Activated CD4-positive, alpha-beta memory T cell treated with anti-CD3 and anti-CD28 coated beads for 36 hours (primary cell): ENCODE data around the gene ATP6V0E1. TPM values are rescaled to one million over a fixed set of nuclear protein-coding genes. Genes with fewer than 3 reads are reported as not detected.

ENCODE experiments used
- CTCF ChIA-PET: fragments of 350-600 bp; sonication (Branson Sonifier 250); formaldehyde crosslinking; loops from one replicate; lab custom pipeline; 2021; ENCODE audit warnings: antibody characterized with exemption, inconsistent platforms; lab: Charles Lee
- POLR2A ChIA-PET: fragments of 350-600 bp; sonication (Branson Sonifier 250); formaldehyde crosslinking; loops from one replicate; lab custom pipeline; 2021; ENCODE audit warnings: antibody characterized with exemption; lab: Charles Lee
- DNase-seq: peaks from one replicate; pipeline ENCODE4 v3.0.0-alpha.2; 2020
- H3K27ac Mint-ChIP-seq: one replicate; pipeline ENCODE4 v1.8.0; 2021; ENCODE audit warnings: mixed read lengths
- H3K27me3 Mint-ChIP-seq: one replicate; pipeline ENCODE4 v1.8.0; 2021; ENCODE audit warnings: mixed read lengths
- H3K36me3 Mint-ChIP-seq: one replicate; pipeline ENCODE4 v1.8.0; 2021; ENCODE audit warnings: mixed read lengths
- H3K4me1 Mint-ChIP-seq: one replicate; pipeline ENCODE4 v1.8.0; 2021; ENCODE audit warnings: low read depth, mixed read lengths
- H3K4me3 Mint-ChIP-seq: one replicate; pipeline ENCODE4 v1.8.0; 2021; ENCODE audit warnings: mild to moderate bottlenecking, mixed read lengths
- H3K9me3 Mint-ChIP-seq: one replicate; pipeline ENCODE4 v1.8.0; 2021; ENCODE audit warnings: mixed read lengths
- intact Hi-C: fragments of 100-400 bp; cut with micrococcal nuclease; formaldehyde crosslinking; loops from one replicate; pipeline ENCODE4 v1.15.1; 2023
- total RNA-seq, 2 experiments: library from RNA; stranded (reverse); gene quantifications; one replicate each; pipeline ENCODE4 v1.2.3, GENCODE V29; 2021

ATP6V0E1 gene
- 100 to 1,000 TPM; 116 to 121 TPM for total RNA-seq

DNA sequence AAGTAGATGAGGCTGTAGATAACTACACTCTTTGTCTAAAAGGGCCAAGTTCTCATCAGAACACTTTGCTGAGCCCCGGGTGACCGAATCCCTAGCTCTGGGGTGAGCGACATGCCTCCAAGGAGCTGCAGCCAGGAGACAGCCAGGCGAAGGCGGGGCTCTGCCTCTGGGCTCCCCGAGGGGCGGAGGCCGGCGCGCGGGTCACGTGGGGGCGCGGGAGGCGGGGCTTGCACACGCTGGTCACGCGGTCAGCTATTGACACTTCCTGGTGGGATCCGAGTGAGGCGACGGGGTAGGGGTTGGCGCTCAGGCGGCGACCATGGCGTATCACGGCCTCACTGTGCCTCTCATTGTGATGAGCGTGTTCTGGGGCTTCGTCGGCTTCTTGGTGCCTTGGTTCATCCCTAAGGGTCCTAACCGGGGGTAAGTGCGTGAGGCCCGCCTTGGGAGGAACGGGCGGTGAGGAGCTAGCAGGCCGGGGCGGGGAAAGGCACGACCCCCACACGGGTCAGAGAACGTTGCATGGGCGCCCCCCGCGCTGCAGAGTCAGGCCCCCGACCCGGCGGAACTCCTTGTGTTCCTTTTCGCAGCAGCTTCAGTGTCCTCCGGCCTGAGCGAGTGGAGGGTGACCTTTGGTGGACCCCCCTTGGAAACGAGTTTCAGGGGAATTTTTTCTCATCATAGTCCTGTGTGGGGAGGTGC is at the start of gene ATP6V0E1:
ATP6V0E1 (plus strand) TSS at position 230 of the 702 bp plus-strand sequence; CDS start at position 320, 90 bp downstream.
- CTCF ChIA-PET = interaction anchor here (0.5 to 3.4 kb wide), 26 partner anchors 16 to 348 kb away, joined by 3 to 30 read pairs (median 4); partner anchors contain the start of genes BNIP1, RPL26L1 and STC2

DNA sequence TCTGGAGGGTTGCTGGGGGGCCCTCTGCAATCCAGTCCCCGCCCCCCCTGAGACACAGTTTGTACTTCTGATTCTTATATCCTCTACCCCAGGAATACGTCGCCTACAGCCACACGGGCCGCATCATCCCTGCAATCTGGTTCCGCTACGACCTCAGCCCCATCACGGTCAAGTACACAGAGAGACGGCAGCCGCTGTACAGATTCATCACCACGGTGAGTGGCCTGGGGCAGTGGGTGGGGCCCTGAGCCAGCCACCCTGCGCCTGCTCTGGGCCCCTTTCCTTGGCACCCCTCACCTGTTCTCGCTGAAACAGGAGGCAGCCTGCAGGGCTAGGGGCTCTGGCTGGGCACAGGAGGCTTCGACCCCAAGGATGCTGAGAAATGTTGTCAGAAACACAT is 48.5 kb upstream of the ATP6V0E1 start:
- Mint-ChIP-seq H3K36me3 (peaks cover 7% of the 10 kb centered on the region), H3K27ac (no peak overlapping the region), H3K4me1 (peaks cover 6% of the 10 kb centered on the region), H3K27me3 (no peaks in the 10 kb centered on the region), H3K4me3 (no peak overlapping the region), H3K9me3 (no peaks in the 10 kb centered on the region)
- intact Hi-C loops = no loop called here
- DNase-seq = no peak
- ChIA-PET CTCF (interaction anchor here (15.3 kb wide), 1 partner anchor 225 kb away, joined by 393 read pairs; no protein-coding TSS in a partner anchor), POLR2A (no interaction called here)

More for the DNA sequence above, at the start of gene ATP6V0E1:
- H3K27me3 Mint-ChIP-seq = no peaks in the 10 kb centered on the region
- DNase-seq = peak; percentile 98
- peak within 1 kb of the TSS; percentile 98 for H3K27ac Mint-ChIP-seq
- intact Hi-C loops = loop anchor here (1.0 to 5.0 kb wide), 10 partner anchors 24 to 589 kb away; partner anchors contain the start of genes BNIP1, RPL26L1 and STC2
- H3K4me3 Mint-ChIP-seq = peak within 1 kb of the TSS; percentile 94
- H3K36me3 Mint-ChIP-seq = peaks cover 28% of the 10 kb centered on the region
- peaks cover 26% of the 10 kb centered on the region for H3K4me1 Mint-ChIP-seq
- no peaks in the 10 kb centered on the region for H3K9me3 Mint-ChIP-seq
- POLR2A ChIA-PET = interaction anchor here (0.6 to 2.0 kb wide), 21 partner anchors 12 to 269 kb away, joined by 3 to 28 read pairs (median 4); partner anchors contain the start of genes BNIP1, DUSP1 and RPL26L1

DNA sequence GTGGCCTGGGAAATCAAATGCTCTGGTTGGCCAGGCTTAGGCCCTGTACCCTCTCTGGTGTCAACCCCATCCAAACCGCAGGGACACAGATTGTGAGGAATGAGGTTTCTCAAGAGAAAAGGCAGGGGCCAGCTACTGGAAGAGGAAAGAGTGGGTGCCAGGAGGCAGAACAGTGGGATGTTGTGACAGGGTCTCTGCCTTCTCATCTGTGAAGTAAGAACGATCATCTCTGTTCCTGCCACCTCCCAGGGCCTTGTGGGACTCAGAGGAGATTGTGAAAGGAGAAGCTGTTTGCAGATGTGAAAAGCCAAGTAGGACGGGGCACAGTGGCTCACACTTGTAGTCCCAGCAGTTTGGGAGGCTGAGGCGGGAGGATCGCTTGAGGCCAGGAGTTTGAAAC is 47.2 kb upstream of the ATP6V0E1 start:
- Mint-ChIP-seq H3K4me3 (no peak overlapping the region), H3K27ac (no peak overlapping the region)
- CTCF ChIA-PET = interaction anchor here (1.0 to 15.3 kb wide), 3 partner anchors 216 to 227 kb away, joined by 3 to 393 read pairs (median 10); no protein-coding TSS in a partner anchor

DNA sequence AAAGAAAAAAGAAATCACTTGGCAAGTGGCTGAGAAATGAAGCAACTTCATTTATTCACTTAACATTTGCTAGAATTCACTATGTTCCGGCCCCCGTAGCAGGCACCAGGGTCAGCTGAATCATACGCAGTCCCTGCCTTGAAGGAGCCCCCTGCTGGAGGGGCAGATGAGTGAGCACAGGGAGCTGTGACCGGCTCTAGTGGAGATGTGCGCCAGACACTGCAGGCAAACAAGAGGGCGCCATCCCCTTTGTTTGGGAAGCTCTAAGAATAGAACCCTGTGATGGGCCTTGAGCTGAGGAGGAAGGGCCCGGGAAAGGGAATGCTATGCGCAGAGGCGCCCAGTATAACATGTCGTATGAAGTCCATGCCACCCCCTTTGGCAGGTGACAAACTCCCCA is 44.5 kb upstream of the ATP6V0E1 start:
- intact Hi-C loops = no loop called here
- CTCF ChIA-PET = interaction anchor here (1.0 to 15.3 kb wide), 4 partner anchors 10 to 229 kb away, joined by 3 to 393 read pairs (median 7); no protein-coding TSS in a partner anchor
- no peak overlapping the region for H3K27ac Mint-ChIP-seq

More for the DNA sequence above, 47.2 kb upstream of the ATP6V0E1 start:
- peaks cover 7% of the 10 kb centered on the region for H3K36me3 Mint-ChIP-seq
- intact Hi-C loops = no loop called here
- H3K27me3 Mint-ChIP-seq = no peaks in the 10 kb centered on the region
- DNase-seq = no peak
- peaks cover 6% of the 10 kb centered on the region for H3K4me1 Mint-ChIP-seq
- POLR2A ChIA-PET = no interaction called here
- H3K9me3 Mint-ChIP-seq = no peaks in the 10 kb centered on the region

DNA sequence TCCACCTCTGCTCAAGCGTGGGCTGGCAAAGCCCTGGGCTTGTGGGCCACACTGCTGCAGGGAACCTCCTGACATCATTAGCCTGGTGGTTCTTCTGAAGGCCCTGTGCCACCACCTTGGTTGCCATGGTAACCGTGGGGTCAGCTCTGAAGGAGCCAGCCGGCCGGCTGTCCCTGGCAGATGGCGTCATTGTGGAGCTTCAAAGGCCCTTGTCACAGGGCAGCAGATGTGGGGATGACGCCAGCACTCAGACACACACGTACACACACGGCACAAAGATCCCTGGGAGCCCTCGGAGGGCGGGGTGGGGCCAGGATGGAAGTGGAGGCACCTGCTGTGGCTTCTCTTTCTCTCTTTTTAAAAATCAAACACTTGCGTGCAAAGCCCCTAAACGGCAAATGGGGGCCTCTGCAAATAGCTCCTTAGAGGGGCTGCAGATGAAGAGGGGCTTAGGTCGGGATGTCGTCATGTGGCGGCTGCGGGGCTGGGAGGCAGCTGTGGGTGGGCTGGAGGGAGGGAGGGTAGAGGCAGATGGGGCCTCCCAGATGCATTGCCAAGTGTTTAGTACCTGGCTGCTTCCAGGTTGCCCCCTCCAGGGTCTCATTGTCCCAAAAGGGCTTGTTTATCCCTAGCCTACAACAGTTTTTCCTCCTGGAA is 43.8 kb upstream of the ATP6V0E1 start:
- intact Hi-C loops = no loop called here
- Mint-ChIP-seq H3K27me3 (no peaks in the 10 kb centered on the region), H3K36me3 (peaks cover 7% of the 10 kb centered on the region), H3K4me3 (no peak overlapping the region), H3K9me3 (no peaks in the 10 kb centered on the region), H3K27ac (no peak overlapping the region), H3K4me1 (no peaks in the 10 kb centered on the region)
- DNase-seq = no peak
- ChIA-PET POLR2A (no interaction called here), CTCF (interaction anchor here (1.0 to 15.3 kb wide), 3 partner anchors 10 to 230 kb away, joined by 3 to 393 read pairs (median 4); no protein-coding TSS in a partner anchor)

More for the DNA sequence above, 44.5 kb upstream of the ATP6V0E1 start:
- H3K4me3 Mint-ChIP-seq = no peak overlapping the region
- H3K36me3 Mint-ChIP-seq = peaks cover 7% of the 10 kb centered on the region
- H3K9me3 Mint-ChIP-seq = no peaks in the 10 kb centered on the region
- DNase-seq = peak; percentile 20
- H3K27me3 Mint-ChIP-seq = no peaks in the 10 kb centered on the region
- H3K4me1 Mint-ChIP-seq = no peaks in the 10 kb centered on the region
- POLR2A ChIA-PET = no interaction called here

DNA sequence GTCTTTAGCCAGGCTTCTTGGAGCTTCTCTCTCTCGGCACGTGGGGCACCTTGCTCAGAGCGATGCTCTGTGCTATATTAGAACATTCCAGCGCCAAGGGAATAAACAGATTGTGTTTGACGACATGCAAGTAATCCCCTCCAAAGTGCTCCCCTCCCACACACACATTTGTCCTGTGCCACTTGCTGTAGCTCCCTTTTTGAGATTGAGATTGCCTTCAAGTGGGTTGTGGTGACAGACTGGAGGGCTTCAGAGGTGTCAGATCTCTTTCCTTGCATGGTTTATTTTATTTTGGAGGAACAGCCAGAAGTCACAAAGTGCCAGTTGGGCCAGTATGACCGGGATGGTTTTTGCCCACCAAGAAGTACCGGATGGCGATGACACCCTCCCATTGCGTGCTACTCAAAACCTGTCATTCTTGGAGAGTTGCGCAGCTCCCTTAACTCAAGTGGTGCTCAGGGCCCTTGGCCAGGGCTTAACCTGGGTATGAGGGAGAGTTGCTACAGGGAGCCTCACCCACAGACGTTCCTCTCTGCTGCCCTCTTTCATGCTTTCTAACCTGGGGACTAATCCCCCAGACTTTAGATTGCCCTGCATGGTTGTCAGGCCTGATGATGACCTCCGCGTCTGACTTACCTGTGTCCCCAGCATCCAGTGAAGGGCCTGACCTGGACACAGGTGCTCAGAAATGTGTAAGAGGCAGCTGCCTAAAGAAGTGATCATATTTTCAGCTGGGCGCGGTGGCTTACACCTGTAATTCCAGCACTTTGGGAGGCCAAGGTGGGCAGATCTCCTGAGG is 43.1 kb upstream of the ATP6V0E1 start:
- Mint-ChIP-seq H3K36me3 (peaks cover 7% of the 10 kb centered on the region), H3K27me3 (no peaks in the 10 kb centered on the region), H3K27ac (no peak overlapping the region), H3K9me3 (no peaks in the 10 kb centered on the region), H3K4me1 (no peaks in the 10 kb centered on the region), H3K4me3 (no peak overlapping the region)
- no peak for DNase-seq
- POLR2A ChIA-PET = no interaction called here
- CTCF ChIA-PET = interaction anchor here (1.0 to 15.3 kb wide), 2 partner anchors 8 to 231 kb away, joined by 6 to 393 read pairs; no protein-coding TSS in a partner anchor
- intact Hi-C loops = no loop called here

DNA sequence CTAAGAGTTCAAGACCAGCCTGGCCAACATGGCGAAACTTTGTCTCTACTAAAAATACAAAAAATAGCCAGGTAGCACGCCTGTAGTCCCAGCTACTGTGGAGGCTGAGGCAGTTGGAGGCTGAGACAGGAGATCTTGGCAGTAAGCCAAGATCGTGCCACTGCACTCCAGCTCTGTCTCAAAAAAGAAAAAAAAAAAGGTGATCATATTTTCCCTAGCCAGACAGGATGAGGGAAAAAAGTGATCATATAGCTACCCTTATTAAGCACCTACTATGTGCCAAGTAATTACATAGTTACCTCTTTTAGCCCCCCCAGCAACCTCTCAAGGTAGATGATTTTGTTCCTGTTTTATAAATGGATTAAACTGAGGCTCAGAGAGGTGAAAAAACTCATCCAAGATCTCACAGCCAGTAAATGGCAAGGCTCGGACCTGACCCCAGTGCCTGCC is 42.5 kb upstream of the ATP6V0E1 start:
- ChIA-PET POLR2A (no interaction called here), CTCF (interaction anchor here (1.0 to 15.3 kb wide), 3 partner anchors 9 to 231 kb away, joined by 3 to 393 read pairs (median 6); no protein-coding TSS in a partner anchor)
- no peaks in the 10 kb centered on the region for H3K9me3 Mint-ChIP-seq
- intact Hi-C loops = no loop called here
- DNase-seq = no peak
- no peak overlapping the region for H3K4me3 Mint-ChIP-seq
- H3K27ac Mint-ChIP-seq = no peak overlapping the region
- peaks cover 4% of the 10 kb centered on the region for H3K36me3 Mint-ChIP-seq
- H3K4me1 Mint-ChIP-seq = no peaks in the 10 kb centered on the region
- H3K27me3 Mint-ChIP-seq = no peaks in the 10 kb centered on the region

DNA sequence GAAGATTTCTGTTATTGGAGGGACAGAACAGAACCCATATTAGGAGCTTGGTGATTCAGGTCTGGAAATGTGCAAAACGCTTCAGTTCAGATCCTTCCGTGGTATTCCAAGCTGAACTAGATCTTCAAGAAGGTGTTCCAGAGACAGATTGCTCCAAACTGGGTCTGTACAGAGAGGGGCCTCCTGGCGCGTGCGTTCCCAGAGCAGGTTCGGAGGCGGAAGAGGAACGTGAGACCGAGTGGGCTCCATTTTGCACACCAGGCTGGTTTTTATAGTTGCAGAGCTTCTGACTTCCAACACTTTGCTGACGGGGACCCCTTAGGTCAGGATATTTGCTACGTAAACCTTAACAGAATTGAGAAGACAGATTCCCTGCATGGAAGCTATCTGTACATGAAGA is 41.0 kb upstream of the ATP6V0E1 start:
- Mint-ChIP-seq H3K27ac (no peak overlapping the region), H3K4me1 (no peaks in the 10 kb centered on the region), H3K36me3 (peaks cover 1% of the 10 kb centered on the region), H3K9me3 (no peaks in the 10 kb centered on the region), H3K4me3 (no peak overlapping the region), H3K27me3 (no peaks in the 10 kb centered on the region)
- intact Hi-C loops = no loop called here
- CTCF ChIA-PET = interaction anchor here (1.0 to 2.1 kb wide), 2 partner anchors 9 to 228 kb away, joined by 4 to 7 read pairs; no protein-coding TSS in a partner anchor
- DNase-seq = no peak
- POLR2A ChIA-PET = interaction anchor here (0.5 kb wide), 1 partner anchor 73 kb away, joined by 3 read pairs; no protein-coding TSS in a partner anchor

DNA sequence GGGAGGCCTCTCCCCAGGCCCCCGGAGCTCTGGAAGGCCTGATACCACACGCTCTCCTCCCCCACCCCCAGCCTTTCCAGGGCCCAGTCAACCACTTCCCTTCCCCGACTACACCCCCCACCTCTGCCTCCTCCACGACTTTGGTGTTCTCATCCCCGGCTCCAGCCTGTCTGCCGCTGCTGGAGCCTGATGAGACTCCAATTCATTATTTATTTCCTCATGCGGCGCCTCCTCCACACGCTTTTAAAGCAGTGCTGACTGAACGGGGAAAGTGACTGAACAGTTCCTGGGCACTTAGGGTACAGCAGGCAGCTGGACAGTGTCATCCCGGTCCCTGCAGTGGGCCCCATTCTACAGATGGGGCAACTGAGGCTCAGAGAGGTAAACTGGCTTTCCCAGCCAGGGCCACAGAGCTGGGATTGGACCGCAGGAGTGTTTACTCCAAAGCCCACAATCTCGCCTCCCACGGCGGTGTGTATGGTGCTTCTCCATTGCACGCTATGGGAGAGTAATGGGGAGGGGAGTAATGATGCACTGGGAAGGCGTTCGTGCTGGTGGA is 40.2 kb upstream of the ATP6V0E1 start:
- no peak for DNase-seq
- no peaks in the 10 kb centered on the region for H3K27me3 Mint-ChIP-seq
- ChIA-PET CTCF (interaction anchor here (2.1 kb wide), 1 partner anchor 10 kb away, joined by 4 read pairs; no protein-coding TSS in a partner anchor), POLR2A (interaction anchor here (0.5 kb wide), 1 partner anchor 74 kb away, joined by 3 read pairs; no protein-coding TSS in a partner anchor)
- H3K27ac Mint-ChIP-seq = no peak overlapping the region
- no peaks in the 10 kb centered on the region for H3K9me3 Mint-ChIP-seq
- peaks cover 6% of the 10 kb centered on the region for H3K36me3 Mint-ChIP-seq
- intact Hi-C loops = no loop called here
- H3K4me1 Mint-ChIP-seq = no peaks in the 10 kb centered on the region
- no peak overlapping the region for H3K4me3 Mint-ChIP-seq

DNA sequence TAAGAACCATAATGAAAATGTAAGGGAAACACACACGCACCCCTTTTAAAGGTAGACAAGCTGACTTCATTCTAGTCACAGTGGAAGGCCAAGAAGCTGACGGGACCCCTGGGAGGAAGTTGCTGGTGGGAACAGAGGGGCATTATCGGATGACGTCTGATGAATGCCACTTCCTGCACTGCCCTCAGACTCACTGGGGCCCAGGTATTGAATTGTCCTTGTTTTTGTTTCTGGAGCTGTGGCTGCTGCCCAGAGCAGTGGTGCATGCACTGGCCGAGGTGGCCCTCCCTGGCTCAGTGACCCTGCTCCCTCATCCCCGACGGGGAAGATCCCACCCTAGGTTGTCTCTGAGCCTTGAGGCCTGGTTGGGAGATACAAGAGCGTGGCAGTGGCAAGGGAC is 39.7 kb upstream of the ATP6V0E1 start:
- CTCF ChIA-PET = interaction anchor here (2.1 kb wide), 1 partner anchor 10 kb away, joined by 4 read pairs; no protein-coding TSS in a partner anchor
- Mint-ChIP-seq H3K36me3 (peaks cover 6% of the 10 kb centered on the region), H3K27me3 (no peaks in the 10 kb centered on the region), H3K27ac (no peak overlapping the region), H3K4me3 (no peak overlapping the region), H3K4me1 (no peaks in the 10 kb centered on the region), H3K9me3 (no peaks in the 10 kb centered on the region)
- intact Hi-C loops = no loop called here
- DNase-seq = no peak
- POLR2A ChIA-PET = no interaction called here

DNA sequence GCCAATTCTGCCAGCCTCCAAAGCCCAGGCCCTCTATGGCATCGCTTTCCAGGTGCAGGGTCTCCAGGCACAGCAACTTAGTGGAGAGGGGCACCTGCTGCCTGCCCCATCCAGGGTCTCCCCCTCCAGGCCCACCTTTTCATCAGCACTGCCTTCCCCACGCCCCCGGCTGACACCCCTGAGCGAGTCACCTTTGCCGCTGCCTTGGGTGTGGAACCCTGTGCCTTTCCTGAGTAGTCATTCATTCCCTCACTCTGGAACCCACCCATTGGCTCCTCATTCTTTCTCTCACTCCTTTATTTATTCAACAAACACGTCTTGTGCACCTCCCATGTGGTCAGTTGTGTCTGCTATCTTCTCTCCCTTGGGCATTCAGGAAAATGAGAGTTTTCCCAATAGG is 38.8 kb upstream of the ATP6V0E1 start:
- no peak overlapping the region for H3K27ac Mint-ChIP-seq
- POLR2A ChIA-PET = no interaction called here

More for the DNA sequence above, 38.8 kb upstream of the ATP6V0E1 start:
- Mint-ChIP-seq H3K9me3 (no peaks in the 10 kb centered on the region), H3K4me3 (no peak overlapping the region), H3K4me1 (no peaks in the 10 kb centered on the region), H3K27me3 (no peaks in the 10 kb centered on the region), H3K36me3 (peaks cover 6% of the 10 kb centered on the region)
- CTCF ChIA-PET = no interaction called here
- intact Hi-C loops = no loop called here
- no peak for DNase-seq
